Posterior vena cava (tissue), 2 donors: ENCODE results near the gene LAIR1. TPM values are rescaled to one million over a fixed set of nuclear protein-coding genes. Genes with fewer than 3 reads are reported as not detected.
A peak's percentile ranks its signal among the peaks of the same experiment; 100 is the strongest.
"Not testable (repeated sequence)": the region's sequence is repeated elsewhere in the genome, so short reads cannot be mapped to it uniquely, and the experiment has no call there.

Experiments used
- DNase-seq: peaks from one replicate; pipeline ENCODE4 v3.0.0-alpha.2; 2020; ENCODE audit warnings: low spot score
- intact Hi-C, 2 donors: fragments of 100-400 bp; cut with DNase I; formaldehyde crosslinking; loops; one replicate each; pipeline versions ENCODE4 v1.14.1 to v1.14.2; 2022 to 2023
- total RNA-seq, 2 donors: library from RNA; stranded (reverse); fragmentation: NEBNext Ultra II Directional; extraction: Animal tissue kit (Norgen Biotek cat#: 25700); gene quantifications; one replicate each; pipeline ENCODE4 v1.2.1, GENCODE V29; 2021
- donor health status: DM: yes; HTN: yes; CAD: no.
- donor health status: DM: yes; HTN: yes; CAD: no.

LAIR1 gene
- total RNA-seq, 2 donors from 2014 or later = 18.3 to 42.2 TPM

DNA sequence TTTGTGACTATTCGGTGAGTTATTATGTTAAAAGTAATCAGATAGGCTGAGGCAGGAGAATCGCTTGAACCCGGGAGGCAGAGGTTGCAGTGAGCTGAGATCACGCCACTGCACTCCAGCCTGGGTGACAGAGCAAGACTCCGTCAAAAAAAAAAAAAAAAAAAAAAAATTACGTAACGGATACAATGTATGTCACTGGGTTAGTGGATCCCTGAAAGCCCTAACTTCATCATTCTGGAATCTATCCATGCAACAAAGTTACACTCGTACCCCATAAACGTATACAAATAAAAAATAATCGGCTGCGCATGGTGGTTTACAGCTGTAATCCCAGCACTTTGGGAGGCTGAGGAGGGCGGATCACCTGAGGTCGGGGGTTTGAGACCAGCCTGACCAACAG is 17.3 kb upstream of the LAIR1 start:
- DNase-seq, intact Hi-C loops: not testable (repeated sequence)

DNA sequence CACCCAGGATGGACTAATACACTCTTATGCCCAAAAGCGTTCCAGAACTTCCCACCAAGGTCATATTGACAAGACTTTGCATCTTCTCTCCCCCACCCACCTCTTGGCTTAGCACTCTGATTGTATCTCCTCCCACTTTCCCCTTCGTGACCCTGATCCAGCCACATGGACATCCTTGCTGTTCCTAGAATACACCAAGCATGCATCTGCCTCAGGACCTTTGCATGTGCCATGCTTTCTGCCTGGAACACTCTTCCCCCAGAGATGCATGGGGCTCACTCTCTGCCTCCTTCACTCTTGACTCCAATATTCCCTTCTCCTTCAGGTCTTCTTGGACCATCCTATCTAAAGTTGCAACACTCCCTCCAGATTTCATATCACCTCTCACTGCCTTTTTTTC is 16.2 kb upstream of the LAIR1 start:
- DNase-seq = no peak
- intact Hi-C loops = no loop called here

DNA sequence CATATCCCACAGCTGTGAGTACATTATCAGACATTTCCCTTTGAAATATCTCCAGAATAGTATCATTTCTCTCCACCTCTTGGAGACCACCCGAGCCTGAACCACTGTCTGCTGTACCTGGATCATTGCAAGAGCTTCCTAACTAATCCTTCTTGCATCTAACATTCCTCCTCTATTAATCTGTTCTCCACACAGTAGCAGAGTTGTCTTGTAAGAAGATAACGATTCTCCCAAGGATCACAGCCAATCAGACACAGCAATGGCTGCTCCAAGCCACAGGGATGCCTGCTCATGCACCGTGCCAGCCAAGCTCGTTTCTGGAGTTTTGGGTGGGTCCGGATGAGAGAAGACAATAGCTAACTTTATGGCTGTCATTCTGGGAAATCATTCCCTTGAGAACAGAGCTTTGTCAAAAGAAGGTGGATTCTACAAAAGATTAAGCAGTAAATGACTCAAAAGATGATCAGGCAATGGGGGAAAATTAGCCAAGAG is 14.5 kb upstream of the LAIR1 start:
- no peak for DNase-seq
- intact Hi-C loops = no loop called here

DNA sequence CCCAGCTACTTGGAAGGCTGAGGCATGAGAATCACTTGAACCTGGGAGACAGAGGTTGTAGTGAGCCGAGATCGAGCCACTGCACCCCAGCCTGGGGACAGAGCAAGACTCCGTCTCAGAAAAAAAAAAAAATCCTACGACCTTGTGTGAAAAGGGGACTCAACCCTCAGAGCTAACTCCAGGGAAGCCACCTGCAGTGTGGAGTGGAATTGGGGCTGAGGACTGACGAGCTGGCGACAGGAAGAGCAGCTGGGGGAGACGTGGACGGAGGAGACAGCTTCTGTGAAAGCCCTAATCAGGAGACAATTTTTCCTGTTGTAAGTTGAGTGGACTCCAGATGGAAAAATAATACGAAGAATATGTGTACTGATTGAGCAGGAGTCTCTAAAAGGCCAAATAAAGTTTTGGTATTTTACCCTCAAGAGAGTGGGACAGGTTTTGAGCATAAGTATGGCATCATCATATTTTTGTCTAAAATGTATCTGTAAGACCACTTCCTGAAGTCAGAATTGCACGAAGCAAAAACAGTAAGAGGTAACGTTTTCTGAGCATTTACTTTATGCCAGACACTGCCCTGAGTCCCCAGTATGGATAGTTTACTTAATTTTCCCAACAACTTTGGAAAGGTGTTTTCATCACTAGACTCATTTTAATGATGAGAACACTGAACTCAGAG is 12.0 kb upstream of the LAIR1 start:
- no peak for DNase-seq
- intact Hi-C loops = no loop called here

DNA sequence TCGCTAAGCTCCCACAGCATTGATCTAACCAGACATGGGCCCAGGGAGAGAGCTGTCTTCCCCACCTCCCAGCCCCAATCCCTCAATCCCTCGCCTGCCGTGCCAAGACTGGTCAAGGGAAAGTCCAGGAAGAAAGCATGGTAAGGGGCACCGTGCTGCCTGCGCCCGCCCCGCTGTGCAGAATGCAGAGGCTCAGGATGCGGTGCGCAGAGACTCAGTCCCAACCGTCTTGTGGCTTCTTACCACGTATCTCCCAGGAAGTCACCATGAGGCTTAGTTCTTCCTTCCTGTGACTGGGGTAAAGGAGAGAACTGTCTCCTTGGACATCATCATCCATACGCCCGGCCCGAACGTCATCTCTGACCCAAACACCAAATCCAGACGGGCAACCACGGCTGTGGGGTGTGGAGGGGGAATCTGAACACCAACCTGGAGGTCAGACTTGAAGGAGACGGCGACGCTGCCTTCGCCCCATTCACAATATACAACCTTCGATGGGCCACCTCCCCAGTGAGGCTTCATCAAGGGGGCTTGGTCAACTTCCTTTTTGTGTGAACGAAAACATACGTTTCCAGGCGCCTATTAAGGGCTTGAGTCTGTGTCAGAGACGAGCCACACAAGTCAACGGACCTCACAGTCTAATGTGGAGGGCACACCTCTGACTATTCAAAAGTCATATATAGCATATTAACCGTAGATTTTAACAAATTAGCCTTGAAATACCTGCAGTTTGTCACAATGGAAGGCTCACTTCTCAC is 10.6 kb upstream of the LAIR1 start:
- intact Hi-C loops, DNase-seq: not testable (repeated sequence)

DNA sequence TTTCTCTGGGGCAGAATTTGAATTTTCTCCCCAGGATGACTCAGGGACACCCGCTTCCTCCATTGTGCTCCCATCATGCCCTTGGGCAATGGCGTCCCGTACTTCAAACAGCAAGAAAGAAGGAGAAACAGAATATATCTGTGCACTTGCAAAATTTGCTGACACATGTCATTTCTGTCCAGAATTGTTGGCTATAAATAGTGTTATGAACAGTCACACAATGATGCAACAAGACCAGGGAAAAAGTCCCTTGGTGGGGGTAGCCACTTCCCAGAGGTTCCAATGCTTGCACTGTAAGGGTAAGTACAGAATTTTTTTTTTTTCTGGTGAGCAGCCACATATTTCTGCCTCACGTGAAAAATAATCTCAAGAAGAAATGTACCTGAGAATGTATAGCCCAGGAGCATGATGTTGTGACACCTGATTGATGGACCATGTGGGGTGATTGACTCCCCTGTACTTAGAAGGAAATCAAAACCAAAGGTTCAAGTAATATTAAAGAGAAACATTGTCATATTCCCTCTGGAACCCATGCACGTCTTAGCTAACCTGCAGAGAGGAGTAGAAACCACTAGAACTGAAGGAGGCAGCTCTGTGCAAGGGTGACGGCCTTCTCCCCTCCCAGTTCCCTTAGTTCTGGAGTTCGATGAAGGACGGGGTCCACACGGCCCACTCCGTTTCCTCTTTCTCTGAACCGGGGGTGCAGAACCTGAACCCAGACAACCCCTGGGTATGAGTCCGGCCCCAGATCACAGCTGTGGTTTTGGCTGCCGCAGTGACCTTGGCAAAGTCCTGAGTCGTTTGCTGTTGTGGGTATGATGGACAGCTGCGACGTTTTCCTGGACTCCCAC is 9.3 kb upstream of the LAIR1 start:
- DNase-seq = no peak
- intact Hi-C loops = no loop called here

DNA sequence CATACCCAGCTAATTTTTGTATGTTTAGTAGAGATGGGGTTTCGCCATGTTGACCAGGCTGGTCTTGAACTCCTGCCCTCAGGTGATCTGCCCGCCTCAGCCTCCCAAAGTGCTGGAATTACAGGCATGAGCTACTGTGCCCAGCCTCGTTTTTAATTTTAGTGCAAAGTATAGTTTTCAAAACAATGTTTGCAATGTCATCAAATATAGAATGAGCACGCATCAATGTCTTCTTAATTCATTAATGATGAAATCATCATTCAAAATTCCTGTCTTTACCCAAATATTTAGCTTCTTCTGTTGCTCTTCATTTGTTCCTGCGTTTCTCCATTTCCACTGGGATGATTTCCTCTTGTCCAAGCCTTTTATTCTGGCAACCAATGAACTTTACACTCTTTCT is 6.7 kb upstream of the LAIR1 start:
- intact Hi-C loops, DNase-seq: not testable (repeated sequence)

DNA sequence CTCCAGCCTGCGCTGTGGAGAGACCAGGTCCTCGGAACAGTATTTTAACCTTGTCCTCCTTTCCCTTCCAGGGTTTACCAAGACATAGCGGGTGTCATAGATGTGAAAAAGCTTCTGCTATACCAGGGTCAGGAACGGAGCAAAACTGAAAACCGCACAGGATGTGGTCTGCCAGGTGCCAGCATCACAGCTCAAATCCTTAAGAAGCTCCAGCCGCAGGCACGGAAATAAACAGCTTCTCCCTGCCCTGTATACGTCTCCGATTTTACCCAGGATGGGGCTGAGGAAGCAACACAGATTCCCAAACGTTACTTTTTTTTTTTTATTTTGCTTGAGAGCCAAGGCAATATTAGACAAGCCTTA is 5.7 kb upstream of the LAIR1 start:
- DNase-seq, intact Hi-C loops: not testable (repeated sequence)

DNA sequence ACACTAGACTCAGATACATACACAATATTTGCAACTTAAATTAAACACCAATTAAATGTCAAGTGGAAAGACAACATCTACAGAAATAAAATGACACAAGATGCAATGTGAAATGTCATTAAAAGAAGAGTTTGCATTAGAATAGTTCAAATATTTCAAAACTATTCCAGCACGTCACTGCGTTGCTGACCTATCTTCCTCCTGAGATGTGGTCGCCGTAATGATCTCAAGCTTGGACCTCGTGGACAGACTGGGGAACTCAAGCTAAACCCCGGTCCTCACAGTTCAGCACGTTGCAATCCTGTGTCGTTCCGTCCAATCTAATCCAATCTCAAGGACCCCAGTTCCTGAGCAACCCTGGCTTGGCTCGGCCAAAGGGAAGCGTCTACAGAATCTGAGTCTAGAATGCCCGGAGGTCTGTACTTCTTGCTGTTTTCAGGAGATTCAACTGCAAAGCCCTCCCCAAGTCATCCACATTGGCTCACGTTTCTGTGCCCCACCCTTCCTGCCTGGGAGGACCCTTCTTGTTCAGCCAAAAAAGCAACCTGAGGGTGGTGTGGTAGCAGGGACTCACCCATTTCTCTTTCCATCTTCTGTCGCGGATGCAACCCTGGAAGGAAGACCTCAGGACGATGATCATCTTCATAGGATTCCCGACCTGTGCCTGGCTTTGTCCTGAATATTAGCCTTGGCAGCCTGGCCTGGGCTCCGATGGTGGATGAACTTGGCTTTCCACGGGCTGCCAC is 5.1 kb upstream of the LAIR1 start:
- intact Hi-C loops, DNase-seq: not testable (repeated sequence)

DNA sequence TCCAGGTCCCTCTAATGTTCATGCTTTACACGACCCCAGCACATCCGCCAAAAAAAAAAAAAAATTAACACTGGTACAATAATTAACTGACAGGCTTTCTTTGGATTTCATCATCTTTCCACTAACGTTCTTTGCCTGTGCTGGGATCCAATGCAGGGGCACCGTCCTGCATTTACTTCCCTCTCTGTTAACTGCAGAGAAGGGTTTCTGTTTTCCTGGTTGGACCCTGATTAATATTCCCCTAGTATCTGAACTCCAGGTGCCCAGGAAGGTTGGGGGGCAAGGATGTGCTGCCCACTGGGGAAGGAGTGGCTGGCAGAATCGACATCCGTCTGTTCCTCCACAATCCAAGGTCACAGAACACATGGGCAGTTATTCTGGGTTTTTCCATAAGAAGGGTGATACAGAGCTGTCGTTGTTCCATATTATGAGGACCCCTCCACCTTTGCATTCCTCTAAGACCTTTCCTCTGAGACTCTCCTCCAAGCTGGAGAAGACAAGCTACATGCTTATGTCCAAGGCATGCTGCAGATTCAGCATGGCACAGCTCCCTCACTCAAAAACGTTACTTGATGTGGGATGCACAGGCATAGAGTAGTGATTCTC is 4.5 kb upstream of the LAIR1 start:
- intact Hi-C loops = no loop called here

DNA sequence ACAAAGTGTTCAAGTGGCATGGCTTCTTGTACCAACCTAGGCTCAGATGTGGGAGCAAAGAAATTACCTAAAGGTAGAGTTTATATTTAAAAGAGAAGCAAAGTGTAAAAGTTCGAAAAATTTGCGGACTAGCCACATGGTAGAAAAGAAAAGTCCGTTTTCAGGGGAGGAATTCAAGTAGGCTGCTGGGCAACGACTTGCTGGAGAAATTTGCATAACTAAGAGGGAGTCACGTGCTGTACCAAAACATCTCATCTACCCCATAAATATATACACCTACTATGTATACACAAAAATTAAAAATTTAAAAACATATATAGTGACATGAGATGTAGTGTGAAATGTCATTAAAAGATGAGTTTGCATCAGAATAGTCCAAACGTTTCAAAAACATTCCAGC is 2.1 kb upstream of the LAIR1 start:
- intact Hi-C loops = no loop called here

More for the DNA sequence above, 4.5 kb upstream of the LAIR1 start:
- DNase-seq = no peak

DNA sequence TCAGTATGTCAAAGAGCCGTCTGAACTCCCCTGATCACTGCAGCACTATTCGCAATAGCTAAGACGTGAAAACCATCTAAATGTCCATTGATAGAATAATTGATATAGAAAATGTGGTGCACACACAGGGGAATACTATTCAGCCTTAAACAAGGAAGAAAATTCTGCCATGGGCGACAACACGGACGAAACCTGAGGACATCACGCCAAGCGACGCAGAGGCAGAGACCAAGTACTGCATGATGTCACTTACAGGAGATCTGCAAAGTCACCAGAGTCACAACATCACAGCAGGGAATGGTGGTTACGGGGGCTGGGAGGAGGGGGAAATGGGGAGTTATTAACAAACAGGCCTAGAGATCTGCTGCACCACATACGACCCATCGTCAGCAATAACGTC is 1.1 kb upstream of the LAIR1 start:
- DNase-seq, intact Hi-C loops: not testable (repeated sequence)

More for the DNA sequence above, 2.1 kb upstream of the LAIR1 start:
- DNase-seq = no peak

DNA sequence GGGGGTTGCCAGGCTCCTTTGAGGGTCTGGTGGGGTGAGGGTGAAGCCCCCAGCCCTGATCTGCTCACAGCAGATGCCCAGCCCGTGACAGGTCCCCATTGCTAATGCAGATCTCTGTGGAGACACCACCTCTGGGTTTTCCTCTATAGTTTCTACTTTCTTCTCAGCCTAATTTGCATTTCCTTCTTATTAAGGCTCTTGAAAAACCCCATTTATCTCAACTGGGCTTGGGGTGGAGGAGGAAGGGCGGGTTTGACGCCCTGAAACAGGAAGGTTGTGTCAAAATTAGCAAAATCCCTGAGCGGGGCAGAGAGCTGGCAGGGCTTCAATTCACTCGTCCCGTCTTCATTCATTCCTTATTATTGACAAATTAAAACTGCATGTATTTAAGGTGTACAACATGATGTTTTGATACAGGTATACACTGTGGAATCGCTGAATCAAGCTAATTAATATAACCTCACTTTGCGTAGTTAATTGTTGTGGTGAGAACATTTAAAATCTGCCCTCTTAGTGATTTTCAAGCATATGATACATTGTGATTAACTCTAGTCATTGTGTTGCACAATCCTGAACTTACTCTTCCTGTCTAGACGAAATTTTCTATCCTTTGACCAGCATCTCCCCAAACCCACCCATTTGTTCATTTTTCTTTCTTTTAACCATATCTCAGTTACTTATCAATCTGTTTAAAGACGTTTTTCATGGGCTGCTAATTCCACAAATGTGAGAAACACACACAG is 2.9 kb downstream of the LAIR1 start:
- intact Hi-C loops, DNase-seq: not testable (repeated sequence)

DNA sequence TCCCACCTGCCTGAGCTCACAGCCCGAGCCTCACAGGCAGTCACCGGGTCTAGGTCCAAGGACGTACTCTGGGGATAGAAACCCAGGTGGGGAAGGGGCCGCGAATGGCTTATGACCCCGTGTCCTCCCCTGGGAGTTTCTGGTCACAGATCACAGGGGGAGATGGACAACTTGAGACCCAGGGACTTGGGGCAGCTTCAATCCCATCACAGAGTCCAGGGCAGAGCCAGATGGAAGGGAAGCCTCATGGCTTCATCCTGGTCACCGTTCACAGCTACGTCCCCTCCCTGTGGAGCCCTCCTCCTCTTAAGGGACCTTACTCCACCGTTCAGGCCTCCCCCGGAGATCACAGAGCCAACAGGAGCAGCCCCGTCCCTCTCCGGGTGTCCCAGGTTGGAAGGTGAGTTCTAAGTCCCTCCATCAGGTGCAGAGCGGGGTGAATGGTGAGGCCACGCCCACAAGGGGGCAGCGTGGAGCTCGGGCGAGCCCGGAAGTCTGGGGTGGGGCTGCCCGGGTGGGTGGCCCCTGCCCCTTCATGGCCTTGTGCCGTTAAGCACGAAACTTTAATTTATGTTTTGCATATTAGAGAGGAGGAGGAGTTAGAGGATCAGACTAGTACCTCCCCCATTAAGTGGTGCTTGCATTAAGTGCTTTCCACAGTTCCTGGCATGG is 5.4 kb downstream of the LAIR1 start:
- DNase-seq, intact Hi-C loops: not testable (repeated sequence)

DNA sequence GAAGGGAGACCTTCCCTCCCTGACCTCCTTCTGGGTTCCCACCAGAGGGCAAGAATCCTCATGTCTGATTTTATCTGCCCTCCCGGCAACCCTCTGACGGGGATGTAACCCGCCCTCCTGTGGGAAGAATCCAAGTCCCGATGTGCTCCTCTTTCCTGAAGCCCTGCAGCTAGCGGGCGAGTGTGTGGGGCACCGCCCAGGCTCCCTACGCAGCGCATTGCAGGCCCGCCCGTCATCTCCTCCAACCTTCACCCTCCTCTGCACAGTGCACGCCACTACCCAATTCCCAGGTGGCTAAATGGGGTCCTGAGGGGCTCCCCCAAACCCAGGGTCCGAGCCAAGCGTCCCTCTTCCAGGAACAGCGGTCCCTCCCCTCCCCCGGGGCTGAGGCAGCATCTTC is 7.3 kb downstream of the LAIR1 start:
- intact Hi-C loops = no loop called here
- no peak for DNase-seq

DNA sequence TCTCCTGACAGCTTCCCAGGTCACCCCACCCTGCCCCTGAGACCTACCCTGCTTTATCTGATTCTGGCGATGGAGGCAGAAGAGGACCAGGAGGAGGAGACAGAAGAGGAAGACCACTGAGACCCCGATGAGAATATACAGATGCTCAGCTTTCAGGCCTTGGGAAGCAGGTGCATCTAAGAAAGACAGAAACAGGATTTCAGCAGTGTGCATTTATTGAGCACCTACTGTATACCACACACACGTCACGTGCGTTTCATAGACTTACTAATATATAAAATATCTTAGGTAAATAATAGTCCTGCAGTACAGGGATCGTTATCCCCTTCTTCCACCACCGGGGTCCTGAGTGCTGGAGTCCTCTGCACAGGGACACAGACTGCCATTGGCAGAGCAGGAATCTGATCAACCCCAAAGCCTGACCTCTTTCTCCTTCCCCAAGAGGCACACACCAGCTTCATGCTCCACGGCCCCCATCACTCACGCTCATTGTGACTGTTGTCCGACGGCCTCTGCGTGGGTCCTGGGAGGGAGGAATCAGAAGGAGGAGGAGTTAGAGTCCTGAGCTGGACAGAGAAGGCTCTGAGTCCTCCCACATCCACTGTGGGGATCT is 8.2 kb downstream of the LAIR1 start:
- intact Hi-C loops = no loop called here
- DNase-seq = peak; percentile 44

DNA sequence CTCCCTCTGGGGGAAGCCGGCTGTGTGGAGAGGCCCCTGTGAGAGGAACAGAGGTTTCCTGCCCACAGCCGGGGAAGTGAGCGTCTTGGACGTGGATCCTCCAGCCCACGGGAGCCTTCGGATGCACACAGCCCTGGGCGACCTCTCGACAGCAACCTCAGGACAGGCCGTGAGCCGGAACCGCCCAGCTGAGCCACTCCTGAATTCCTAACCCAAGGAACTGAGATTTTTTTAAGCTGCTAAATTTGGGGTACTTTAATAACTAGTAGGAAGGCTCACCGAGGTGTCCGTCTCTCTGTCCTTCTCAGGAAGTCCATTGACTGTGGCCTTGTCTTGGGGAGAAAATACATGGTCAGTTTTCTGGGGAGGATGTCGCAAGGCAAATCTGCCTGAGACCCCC is 9.1 kb downstream of the LAIR1 start:
- intact Hi-C loops = no loop called here
- DNase-seq = peak; percentile 55
